GM12873 (cell line): Measurements from ENCODE around the gene SV2A.

Experiments used
- TF ChIP-seq, protein P1 (sequence below): IDR thresholded peaks from 2 replicates; pipeline ENCODE4 v1.5.1; 2012; ENCODE audit warnings: low read depth, mild to moderate bottlenecking, moderate library complexity, low read length, control low read depth; ENCODE audit not compliant: insufficient read depth; ENCODE audit errors: missing control alignments

Gene SV2A

DNA sequence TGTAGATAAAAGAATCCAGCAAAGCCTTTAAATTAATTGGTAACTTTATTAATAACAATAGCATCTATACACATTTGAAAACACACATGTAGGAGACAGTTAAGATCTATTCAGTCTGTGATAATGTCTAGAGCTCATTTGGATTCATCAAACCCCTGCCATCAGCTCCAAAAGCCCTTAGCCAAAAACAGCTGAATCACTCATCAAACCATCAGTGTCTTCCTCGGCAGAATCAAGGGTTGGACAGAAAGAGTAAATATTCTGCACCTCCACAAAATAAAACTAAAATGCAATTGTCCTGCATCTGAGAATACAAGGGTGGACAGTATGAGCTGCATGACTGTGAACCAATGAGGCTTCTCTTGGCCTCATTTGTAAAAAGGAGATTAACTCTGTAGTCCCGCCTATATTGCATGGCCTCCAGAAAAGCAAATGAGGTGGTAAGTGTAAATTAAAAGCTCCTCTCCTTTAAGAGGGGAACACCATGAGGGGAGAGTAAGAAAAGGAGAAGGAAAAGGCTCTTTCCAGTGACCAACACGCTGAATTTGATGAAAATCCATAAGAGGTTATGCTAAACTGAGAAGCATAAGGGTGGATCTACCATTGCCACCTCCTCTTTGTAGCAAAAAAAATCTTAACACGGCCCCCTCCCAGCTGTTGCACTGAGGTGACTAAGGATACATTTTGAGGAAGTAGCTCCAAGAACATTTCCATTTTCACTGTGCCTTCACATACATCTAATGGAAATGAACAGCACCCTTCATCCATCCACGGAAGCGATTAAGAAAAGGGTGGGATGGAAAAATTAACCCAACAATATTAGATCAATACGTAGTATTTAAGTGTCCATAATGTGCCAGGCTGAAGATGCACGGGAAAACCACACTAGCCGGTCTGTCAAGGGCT, 33.0 kb downstream of the SV2A start:
- TF ChIP-seq, protein P1, sequence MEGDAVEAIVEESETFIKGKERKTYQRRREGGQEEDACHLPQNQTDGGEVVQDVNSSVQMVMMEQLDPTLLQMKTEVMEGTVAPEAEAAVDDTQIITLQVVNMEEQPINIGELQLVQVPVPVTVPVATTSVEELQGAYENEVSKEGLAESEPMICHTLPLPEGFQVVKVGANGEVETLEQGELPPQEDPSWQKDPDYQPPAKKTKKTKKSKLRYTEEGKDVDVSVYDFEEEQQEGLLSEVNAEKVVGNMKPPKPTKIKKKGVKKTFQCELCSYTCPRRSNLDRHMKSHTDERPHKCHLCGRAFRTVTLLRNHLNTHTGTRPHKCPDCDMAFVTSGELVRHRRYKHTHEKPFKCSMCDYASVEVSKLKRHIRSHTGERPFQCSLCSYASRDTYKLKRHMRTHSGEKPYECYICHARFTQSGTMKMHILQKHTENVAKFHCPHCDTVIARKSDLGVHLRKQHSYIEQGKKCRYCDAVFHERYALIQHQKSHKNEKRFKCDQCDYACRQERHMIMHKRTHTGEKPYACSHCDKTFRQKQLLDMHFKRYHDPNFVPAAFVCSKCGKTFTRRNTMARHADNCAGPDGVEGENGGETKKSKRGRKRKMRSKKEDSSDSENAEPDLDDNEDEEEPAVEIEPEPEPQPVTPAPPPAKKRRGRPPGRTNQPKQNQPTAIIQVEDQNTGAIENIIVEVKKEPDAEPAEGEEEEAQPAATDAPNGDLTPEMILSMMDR: no peak

DNA sequence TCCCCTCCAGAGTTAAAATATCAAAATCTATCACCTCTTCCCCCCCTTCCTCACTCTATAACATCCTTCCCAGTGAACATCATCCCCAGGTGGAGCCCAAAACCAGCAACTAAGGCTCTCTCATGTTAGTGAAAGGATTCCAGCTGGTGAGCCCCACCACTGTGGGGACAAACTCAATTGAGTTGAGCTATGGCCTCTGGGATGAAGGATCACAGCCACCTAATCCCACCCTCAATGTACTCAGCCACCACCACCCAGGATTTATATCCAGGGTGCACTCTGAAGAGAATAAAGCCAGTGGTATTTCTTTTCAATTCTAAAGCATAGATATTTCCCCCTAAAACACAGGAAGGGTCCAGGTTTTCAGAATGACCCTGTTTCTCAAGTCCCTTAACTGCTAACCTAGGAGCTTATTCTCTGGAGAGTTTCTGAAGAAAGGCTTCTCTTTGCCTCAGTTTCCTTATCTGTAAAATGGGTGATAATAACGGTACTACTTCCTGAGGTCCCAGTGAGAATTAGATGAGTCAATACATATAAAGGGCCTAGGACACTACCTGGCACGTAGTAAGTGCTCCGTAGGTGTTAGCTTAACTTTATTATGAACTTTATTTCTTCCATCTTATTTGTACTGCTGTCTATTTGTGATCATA, 33.9 kb downstream of the SV2A start:
- TF ChIP-seq, protein P1: no peak

DNA sequence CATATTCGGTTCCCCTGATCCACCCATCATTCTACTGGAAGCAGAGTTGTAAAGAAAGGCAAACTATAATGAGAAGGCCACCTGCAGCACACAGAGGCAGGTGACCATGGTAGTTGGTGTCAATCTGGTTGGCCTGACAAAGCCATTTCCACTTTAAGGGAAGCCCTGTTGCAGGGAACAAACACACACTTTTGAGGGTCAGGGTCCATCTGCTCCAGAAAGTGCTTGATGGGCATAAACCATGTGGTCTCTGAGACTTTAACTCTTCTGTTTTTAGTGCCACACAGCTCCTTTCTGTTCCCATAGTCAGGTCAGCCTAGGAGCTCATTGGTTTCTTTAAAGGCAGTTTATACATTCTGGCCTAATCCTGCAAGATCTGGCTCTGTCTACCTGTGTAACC, 35.8 kb downstream of the SV2A start:
- TF ChIP-seq, protein P1: no peak

DNA sequence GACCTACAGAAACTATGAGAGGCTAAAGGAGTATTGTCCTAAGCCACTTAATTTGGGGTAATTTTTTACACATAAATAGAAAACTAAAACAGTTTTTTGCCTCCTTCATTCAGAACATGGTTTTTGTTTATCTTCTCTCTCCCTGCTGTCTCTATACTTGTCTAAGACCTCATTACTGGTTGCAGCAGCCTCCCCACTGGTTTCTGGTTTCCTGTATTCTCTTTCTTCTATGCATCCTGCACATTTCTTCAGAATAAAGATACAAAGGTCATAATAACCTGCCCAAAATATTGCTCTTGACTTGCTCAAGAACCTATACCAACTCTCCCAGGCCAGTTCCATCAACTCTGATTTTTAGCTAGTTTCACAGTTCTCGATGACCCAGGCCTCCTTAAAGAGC, 38.1 kb downstream of the SV2A start:
- TF ChIP-seq, protein P1: no peak

DNA sequence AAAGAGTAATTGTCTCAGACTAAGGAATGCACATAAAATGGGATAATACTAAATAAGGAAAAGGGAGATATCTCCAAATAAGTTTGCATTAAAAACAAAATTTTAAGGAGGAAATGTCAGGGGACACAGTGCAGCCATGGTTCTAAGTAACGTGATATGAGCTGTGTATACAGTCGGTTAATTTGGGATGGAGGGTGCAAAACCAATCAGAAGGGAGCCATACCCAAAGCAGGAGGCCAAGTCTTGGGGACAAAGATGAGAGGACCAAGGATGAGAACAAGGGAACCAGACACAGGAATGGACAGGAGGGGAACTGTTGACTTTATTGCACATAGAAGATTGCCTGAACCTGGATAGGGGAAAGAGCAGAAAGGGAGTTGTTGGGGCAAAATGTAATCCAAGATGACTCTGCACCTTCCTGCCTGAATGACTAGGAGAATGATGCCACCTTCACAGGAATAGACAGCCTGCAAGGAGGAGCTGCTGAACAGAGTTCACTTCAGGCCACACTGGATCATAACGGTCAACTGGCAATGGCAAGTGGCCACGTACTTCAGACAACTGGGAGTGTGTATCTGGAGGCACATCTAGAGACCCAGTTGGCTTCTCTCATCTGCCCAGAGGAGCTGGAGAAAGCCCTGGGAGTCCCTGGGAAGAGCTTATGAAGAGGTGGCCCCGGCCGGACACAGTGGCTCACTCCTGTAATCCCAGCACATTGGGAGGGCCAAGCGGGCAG, 40.3 kb downstream of the SV2A start:
- TF ChIP-seq, protein P1: no peak
